HepG2 (cell line): Measurements from ENCODE around the gene ANAPC2. TPM values are rescaled to one million over a fixed set of nuclear protein-coding genes. Genes with fewer than 3 reads are reported as not detected.

Source experiments
- CENPT ChIP-seq: sonication (generic); formaldehyde crosslinking; IDR thresholded peaks from 2 replicates; pipeline ENCODE4 v1.8.0; 2022; ENCODE audit warnings: low read depth, mild to moderate bottlenecking, moderate library complexity, missing genetic modification reagents
- GATAD1 ChIP-seq: IDR thresholded peaks from 2 replicates; pipeline ENCODE4 v1.6.1; 2016; ENCODE audit warnings: missing genetic modification reagents, missing compliant biosample characterization
- IRF2 ChIP-seq: IDR thresholded peaks from 2 replicates; pipeline ENCODE4 v1.6.1; 2018; ENCODE audit warnings: missing genetic modification reagents, missing compliant biosample characterization
- JUNB ChIP-seq: sonication (generic); formaldehyde crosslinking; IDR thresholded peaks from 2 replicates; pipeline ENCODE4 v1.8.0; 2022; ENCODE audit warnings: missing genetic modification reagents, mild to moderate bottlenecking, borderline replicate concordance
- MYNN ChIP-seq: sonication (generic); formaldehyde crosslinking; IDR thresholded peaks from 2 replicates; pipeline ENCODE4 v1.4.0; 2020; ENCODE audit warnings: mild to moderate bottlenecking, low read depth, missing genetic modification reagents
- PAX8 ChIP-seq: sonication (generic); formaldehyde crosslinking; IDR thresholded peaks from 2 replicates; pipeline ENCODE4 v1.8.0; 2022; ENCODE audit warnings: mild to moderate bottlenecking, missing genetic modification reagents, borderline replicate concordance
- SALL2 ChIP-seq: sonication (generic); formaldehyde crosslinking; IDR thresholded peaks from 2 replicates; pipeline ENCODE4 v1.8.1; 2023; ENCODE audit warnings: mild to moderate bottlenecking, missing genetic modification reagents, inconsistent platforms
- YY1 ChIP-seq: IDR thresholded peaks from 2 replicates; pipeline ENCODE4 v1.6.1; 2011; ENCODE audit warnings: low read length, low read depth, moderate library complexity, mild to moderate bottlenecking; ENCODE audit not compliant: insufficient read depth, insufficient replicate concordance
- ZBTB8A ChIP-seq: sonication (generic); formaldehyde crosslinking; IDR thresholded peaks from 2 replicates; pipeline ENCODE4 v1.4.0; 2020; ENCODE audit warnings: mild to moderate bottlenecking, low read depth, missing genetic modification reagents, borderline replicate concordance
- ZNF101 ChIP-seq: sonication (generic); formaldehyde crosslinking; IDR thresholded peaks from 2 replicates; pipeline ENCODE4 v1.4.0; 2020; ENCODE audit warnings: mild to moderate bottlenecking, low read depth, missing genetic modification reagents, borderline replicate concordance
- ZNF124 ChIP-seq: sonication (generic); formaldehyde crosslinking; IDR thresholded peaks from 2 replicates; pipeline ENCODE4 v1.4.0; 2020; ENCODE audit warnings: missing genetic modification reagents
- ZNF296 ChIP-seq: sonication (generic); formaldehyde crosslinking; conservative IDR thresholded peaks from 2 replicates; pipeline ENCODE4 v1.5.0; 2020; ENCODE audit warnings: mild to moderate bottlenecking, missing genetic modification reagents
- ZNF569 ChIP-seq: sonication (generic); formaldehyde crosslinking; IDR thresholded peaks from 2 replicates; pipeline ENCODE4 v1.5.0; 2020; ENCODE audit warnings: mild to moderate bottlenecking, missing genetic modification reagents, moderate library complexity, borderline replicate concordance
- ZNF720 ChIP-seq: sonication (generic); formaldehyde crosslinking; IDR thresholded peaks from 2 replicates; pipeline ENCODE4 v1.4.0; 2020; ENCODE audit warnings: missing genetic modification reagents
- ZNF746 ChIP-seq: sonication (generic); formaldehyde crosslinking; IDR thresholded peaks from 2 replicates; pipeline ENCODE4 v1.8.0; 2022; ENCODE audit warnings: mild to moderate bottlenecking, missing genetic modification reagents
- ZNF761 ChIP-seq: sonication (generic); formaldehyde crosslinking; conservative IDR thresholded peaks from 2 replicates; pipeline ENCODE4 v1.4.0; 2020; ENCODE audit warnings: mild to moderate bottlenecking, missing genetic modification reagents
- ZNF772 ChIP-seq: sonication (generic); formaldehyde crosslinking; IDR thresholded peaks from 2 replicates; pipeline ENCODE4 v1.5.0; 2020; ENCODE audit warnings: mild to moderate bottlenecking, missing genetic modification reagents
- ZNF788 ChIP-seq: sonication (generic); formaldehyde crosslinking; IDR thresholded peaks from 2 replicates; pipeline ENCODE4 v1.5.0; 2020; ENCODE audit warnings: mild to moderate bottlenecking, missing genetic modification reagents, borderline replicate concordance
- ZNF841 ChIP-seq: sonication (generic); formaldehyde crosslinking; IDR thresholded peaks from 2 replicates; pipeline ENCODE4 v1.8.1; 2023; ENCODE audit warnings: missing genetic modification reagents, borderline replicate concordance
- polyA plus RNA-seq, 8 experiments: library from polyadenylated mRNA; depleted of rRNA in 3 of 8; stranded (reverse) in 7 of 8; unstranded in 1 of 8; fragments of >200 nt; fragmentation: Illumina TruSeq in 4 of 8; extraction: Trizol in 4 of 8; gene quantifications; 2 replicates each; pipeline versions ENCODE4 v1.2.1 to v1.2.3, GENCODE V29; 2011 to 2016; ENCODE audit warnings: low read depth in 4 of 8, missing spikeins in 1 of 8, mixed read lengths in 1 of 8; ENCODE audit not compliant: insufficient read depth in 1 of 8
- total RNA-seq, 5 experiments: library from RNA; depleted of rRNA; stranded (reverse); fragments of >200 nt; fragmentation: Illumina TruSeq; extraction: Trizol; gene quantifications; 2 replicates each; pipeline ENCODE4 v1.2.3, GENCODE V29; 2016; ENCODE audit warnings: low read depth in 1 of 5
- TF ChIP-seq, protein P1 (sequence below): sonication (generic); formaldehyde crosslinking; IDR thresholded peaks from 2 replicates; pipeline ENCODE4 v1.4.0; 2020; ENCODE audit warnings: missing genetic modification reagents, mild to moderate bottlenecking, borderline replicate concordance
- TF ChIP-seq, protein P2 (sequence below): sonication (generic); formaldehyde crosslinking; IDR thresholded peaks from 2 replicates; pipeline ENCODE4 v1.4.0; 2020; ENCODE audit warnings: missing genetic modification reagents
- TF ChIP-seq, protein P3 (sequence below): IDR thresholded peaks from 2 replicates; pipeline ENCODE4 v1.6.1; 2012; ENCODE audit warnings: inconsistent platforms
- TF ChIP-seq, protein P4 (sequence below): sonication (generic); formaldehyde crosslinking; IDR thresholded peaks from 2 replicates; pipeline ENCODE4 v1.8.0; 2022; ENCODE audit warnings: mild to moderate bottlenecking, missing genetic modification reagents, borderline replicate concordance

The ANAPC2 gene
- total and polyA plus RNA-seq, 2 of the 13 experiments (the other 11 are each of a cell fraction or from before 2014, with no cell fraction given), result 12.3 to 15.4 TPM

DNA sequence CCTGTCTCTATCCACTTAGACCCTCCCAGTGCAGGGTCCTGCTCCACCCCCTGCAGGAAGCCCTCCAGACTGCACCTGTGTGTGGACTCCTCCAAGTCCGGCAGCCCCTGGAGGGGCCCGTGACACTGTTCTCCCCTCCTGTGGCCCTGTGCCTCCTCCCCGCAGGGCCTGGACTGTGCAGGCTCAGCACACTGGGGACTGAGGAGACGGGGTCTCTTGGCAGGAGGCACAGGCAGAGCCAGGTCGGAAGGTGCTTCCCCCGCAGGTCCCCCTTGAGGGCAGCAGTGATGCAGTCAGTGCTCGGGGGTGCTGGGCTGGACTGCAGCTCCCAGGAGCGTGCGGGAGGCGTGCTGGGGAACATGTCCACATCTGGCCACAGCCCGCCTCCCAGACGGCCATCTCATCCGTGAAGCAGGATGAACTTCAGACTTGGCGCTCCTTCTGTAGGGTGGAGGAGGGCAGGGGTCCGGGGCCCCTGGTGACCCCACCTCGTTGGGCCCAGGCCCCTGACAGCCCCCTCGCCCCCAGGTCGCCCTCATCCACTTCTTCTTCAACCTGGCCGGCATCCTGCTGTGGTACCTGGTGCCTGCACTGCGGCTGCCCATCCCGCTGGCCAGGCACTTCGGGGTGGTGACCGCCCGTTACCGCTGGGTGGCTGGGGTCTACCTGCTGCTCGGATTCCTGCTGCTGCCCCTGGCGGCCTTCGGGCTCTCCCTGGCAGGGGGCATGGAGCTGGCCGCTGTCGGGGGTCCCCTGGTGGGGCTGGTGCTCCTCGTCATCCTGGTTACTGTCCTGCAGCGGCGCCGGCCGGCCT, 47.3 kb upstream of the ANAPC2 start (continued):
- TF ChIP-seq ZNF761, result no peak
- TF ChIP-seq ZNF720 (CRISPR knock-in tag), result no peak
- no peak for TF ChIP-seq JUNB
- TF ChIP-seq ZNF296 (CRISPR knock-in tag), result peak; percentile 68; the same call in 1 of the 2 replicates
- TF ChIP-seq ZNF569 (CRISPR knock-in tag), result no peak
- TF ChIP-seq PAX8, result no peak
- TF ChIP-seq YY1, result no peak
- TF ChIP-seq, protein P1, sequence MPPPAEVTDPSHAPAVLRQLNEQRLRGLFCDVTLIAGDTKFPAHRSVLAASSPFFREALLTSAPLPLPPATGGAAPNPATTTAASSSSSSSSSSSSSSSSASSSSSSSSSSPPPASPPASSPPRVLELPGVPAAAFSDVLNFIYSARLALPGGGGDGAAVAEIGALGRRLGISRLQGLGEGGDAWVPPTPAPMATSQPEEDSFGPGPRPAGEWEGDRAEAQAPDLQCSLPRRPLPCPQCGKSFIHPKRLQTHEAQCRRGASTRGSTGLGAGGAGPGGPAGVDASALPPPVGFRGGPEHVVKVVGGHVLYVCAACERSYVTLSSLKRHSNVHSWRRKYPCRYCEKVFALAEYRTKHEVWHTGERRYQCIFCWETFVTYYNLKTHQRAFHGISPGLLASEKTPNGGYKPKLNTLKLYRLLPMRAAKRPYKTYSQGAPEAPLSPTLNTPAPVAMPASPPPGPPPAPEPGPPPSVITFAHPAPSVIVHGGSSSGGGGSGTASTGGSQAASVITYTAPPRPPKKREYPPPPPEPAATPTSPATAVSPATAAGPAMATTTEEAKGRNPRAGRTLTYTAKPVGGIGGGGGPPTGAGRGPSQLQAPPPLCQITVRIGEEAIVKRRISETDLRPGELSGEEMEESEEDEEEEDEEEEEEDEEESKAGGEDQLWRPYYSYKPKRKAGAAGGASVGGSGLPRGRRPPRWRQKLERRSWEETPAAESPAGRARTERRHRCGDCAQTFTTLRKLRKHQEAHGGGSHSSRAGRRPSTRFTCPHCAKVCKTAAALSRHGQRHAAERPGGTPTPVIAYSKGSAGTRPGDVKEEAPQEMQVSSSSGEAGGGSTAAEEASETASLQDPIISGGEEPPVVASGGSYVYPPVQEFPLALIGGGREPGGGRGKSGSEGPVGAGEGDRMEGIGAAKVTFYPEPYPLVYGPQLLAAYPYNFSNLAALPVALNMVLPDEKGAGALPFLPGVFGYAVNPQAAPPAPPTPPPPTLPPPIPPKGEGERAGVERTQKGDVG (CRISPR knock-in tag), result no peak
- no peak for TF ChIP-seq ZNF841 (CRISPR knock-in tag)
- no peak for TF ChIP-seq MYNN (CRISPR knock-in tag)
- no peak for TF ChIP-seq ZNF746
- TF ChIP-seq SALL2 (CRISPR knock-in tag), result no peak
- peak; percentile 66; the same call in 1 of the 2 replicates for TF ChIP-seq GATAD1 (CRISPR knock-in tag)
- no peak for TF ChIP-seq ZNF772 (CRISPR knock-in tag)
- TF ChIP-seq ZNF788 (CRISPR knock-in tag), result 0 out of 2 replicates have a peak, but pooled peaks have one; percentile 19
- TF ChIP-seq ZBTB8A, result no peak
- TF ChIP-seq ZNF101 (CRISPR knock-in tag), result no peak
- TF ChIP-seq, protein P2, sequence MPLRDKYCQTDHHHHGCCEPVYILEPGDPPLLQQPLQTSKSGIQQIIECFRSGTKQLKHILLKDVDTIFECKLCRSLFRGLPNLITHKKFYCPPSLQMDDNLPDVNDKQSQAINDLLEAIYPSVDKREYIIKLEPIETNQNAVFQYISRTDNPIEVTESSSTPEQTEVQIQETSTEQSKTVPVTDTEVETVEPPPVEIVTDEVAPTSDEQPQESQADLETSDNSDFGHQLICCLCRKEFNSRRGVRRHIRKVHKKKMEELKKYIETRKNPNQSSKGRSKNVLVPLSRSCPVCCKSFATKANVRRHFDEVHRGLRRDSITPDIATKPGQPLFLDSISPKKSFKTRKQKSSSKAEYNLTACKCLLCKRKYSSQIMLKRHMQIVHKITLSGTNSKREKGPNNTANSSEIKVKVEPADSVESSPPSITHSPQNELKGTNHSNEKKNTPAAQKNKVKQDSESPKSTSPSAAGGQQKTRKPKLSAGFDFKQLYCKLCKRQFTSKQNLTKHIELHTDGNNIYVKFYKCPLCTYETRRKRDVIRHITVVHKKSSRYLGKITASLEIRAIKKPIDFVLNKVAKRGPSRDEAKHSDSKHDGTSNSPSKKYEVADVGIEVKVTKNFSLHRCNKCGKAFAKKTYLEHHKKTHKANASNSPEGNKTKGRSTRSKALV, result 0 out of 2 replicates have a peak, but pooled peaks have one; percentile 39
- TF ChIP-seq CENPT (CRISPR knock-in tag), result 0 out of 2 replicates have a peak, but pooled peaks have one; percentile 2
- TF ChIP-seq, protein P3, sequence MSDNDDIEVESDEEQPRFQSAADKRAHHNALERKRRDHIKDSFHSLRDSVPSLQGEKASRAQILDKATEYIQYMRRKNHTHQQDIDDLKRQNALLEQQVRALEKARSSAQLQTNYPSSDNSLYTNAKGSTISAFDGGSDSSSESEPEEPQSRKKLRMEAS, result no peak
- TF ChIP-seq, protein P4, sequence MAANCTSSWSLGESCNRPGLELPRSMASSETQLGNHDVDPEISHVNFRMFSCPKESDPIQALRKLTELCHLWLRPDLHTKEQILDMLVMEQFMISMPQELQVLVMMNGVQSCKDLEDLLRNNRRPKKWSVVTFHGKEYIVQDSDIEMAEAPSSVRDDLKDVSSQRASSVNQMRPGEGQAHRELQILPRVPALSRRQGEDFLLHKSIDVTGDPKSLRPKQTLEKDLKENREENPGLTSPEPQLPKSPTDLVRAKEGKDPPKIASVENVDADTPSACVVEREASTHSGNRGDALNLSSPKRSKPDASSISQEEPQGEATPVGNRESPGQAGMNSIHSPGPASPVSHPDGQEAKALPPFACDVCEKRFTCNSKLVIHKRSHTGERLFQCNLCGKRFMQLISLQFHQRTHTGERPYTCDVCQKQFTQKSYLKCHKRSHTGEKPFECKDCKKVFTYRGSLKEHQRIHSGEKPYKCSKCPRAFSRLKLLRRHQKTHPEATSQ (CRISPR knock-in tag), result 0 out of 2 replicates have a peak, but pooled peaks have one; percentile 43
- no peak for TF ChIP-seq ZNF124
- TF ChIP-seq IRF2 (CRISPR knock-in tag), result no peak
